Activated T-helper 1 cell treated with anti-CD3 and anti-CD28 coated beads, Interleukin-2, amount 50 U/mL, for 16 hours (primary cell): Measurements from ENCODE around the gene TSSC4.
"Not testable (repeated sequence)": the region's sequence is repeated elsewhere in the genome, so short reads cannot be mapped to it uniquely, and the experiment has no call there.

Experiments used
- DNase-seq, 2 donors: peaks; one replicate each; pipeline ENCODE4 v3.0.0-alpha.2; 2020; ENCODE audit warnings: low read depth in 1 of 2, low spot score in 1 of 2

The TSSC4 gene

GRCh38 chr11:2400069-2400761, at the start of gene TSSC4:
Gene TSSC4 (plus strand): TSS chr11:2400750. CDS start chr11:2402634, 1,884 bp downstream.
- peak; percentile 97 to 99 for DNase-seq

DNA sequence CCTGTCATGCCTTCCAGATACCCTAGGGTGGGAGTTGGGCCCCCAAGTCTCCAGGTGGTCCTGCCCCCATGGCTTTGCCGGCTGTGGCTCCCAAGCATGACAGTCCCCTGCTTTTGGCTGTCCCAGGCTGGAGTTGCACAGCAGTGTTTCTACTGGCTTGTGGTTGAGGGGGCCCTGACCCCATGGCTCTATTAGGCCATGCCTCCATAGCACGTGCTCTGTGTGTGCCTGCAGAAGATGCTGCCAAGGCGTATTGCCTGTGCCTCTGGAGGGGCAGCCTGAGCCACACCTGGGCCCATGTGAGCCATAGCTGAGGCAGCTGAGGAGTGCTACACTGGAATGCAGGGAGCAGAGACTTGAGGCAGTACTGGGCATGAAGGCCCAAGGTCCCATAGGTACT, 48.8 kb upstream of the TSSC4 start:
- DNase-seq: no peak

GRCh38 chr11:2352420-2352819, 48.1 kb upstream of the TSSC4 start:
- DNase-seq: no peak

- no peak for DNase-seq
These were observed 45.4 kb upstream of the TSSC4 start for GRCh38 chr11:2355000-2355644.

DNA sequence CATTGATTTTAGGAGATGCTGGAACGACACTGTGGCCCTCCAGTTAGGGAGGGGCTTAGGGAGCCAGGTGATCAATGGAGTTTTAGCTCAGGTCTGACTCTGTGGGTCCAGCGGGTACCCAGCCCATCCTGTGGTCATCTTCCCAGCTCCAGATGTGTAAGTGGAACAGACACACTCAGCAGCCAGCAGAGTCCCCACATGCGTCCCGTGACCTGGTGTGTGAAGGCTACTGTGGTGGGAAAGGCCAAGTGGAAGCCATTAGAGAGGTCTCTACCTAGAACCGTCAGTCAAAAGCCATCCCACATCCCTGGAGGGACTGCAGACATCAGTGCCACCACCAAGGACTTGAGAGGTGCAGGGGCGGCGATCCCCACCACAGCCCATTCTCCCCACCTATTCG, 43.3 kb upstream of the TSSC4 start:
- no peak for DNase-seq

GRCh38 chr11:2357651-2358050, 42.9 kb upstream of the TSSC4 start:
- not testable (repeated sequence) for DNase-seq

DNA sequence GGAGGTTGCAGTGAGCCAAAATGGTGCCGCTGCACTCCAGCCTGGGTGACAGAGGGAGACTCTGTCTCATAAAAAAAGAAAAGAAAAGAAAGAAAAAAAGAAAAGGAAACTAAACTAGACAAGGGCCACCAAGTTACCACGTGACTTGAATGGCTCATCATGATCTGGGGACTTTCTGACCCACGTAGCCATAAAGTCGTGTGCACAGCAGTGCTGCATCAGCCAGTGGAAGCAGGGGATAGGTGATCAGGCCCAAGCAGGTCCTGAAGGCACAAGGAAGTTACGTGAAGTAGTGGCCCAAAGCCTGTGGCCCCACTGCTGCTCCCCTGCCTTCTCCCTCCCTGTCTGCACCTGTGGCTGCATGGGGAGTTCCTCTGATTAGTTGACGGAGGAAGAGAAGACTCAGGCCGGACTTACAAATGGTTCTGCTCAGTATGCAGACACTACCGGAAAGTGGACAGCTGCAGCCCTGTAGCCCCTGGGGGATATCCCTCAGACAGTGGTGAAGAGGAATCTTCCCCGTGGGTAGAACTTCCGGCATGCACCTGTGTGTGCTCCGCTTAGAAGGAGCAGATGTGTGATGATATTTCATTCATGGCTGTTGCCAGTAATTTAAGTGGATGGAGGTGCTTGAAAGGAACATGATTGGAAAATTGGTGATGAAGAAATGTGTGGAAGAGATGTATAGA, 41.7 kb upstream of the TSSC4 start:
- DNase-seq: no peak

DNA sequence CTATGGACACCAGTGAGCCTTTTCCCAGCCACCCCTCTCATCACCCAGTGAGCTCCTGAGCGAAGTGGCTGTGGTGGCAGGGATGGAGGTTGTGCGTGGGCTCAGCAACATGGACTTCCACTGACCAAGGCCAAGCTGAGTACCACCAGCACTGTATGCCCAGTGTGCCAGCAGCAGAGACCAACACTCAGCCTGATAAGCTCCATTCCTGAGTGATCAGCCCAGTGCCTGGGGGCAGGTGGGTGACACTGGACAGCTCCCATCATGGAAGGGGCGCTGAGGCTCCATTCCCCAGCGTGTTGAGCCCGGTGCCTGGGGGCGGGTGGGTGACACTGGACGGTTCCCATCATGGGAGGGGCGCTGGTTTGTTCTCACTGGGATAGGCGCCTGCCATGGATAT, 41.0 kb upstream of the TSSC4 start:
- no peak for DNase-seq

GRCh38 chr11:2360081-2360642, 40.4 kb upstream of the TSSC4 start:
- DNase-seq: no peak

DNA sequence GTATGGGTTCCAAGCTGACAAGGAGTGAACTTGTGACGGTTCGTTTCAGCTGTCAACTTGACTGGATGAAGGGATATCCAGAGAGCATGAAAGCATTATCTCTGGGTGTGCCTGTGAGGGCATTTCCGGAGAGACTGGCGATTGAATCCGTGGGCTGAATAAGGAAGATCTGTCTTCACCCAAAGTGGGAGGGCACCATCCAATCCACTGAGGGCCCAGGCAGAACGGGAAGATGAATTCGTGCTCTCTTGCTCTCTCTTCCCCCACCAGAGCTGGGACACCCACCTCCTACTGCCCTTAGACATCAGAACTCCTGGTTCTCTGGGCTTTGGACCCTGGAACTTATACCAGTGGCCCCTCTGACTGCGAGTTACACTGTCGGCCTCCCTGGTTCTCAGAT, 39.0 kb upstream of the TSSC4 start:
- no peak for DNase-seq

DNA sequence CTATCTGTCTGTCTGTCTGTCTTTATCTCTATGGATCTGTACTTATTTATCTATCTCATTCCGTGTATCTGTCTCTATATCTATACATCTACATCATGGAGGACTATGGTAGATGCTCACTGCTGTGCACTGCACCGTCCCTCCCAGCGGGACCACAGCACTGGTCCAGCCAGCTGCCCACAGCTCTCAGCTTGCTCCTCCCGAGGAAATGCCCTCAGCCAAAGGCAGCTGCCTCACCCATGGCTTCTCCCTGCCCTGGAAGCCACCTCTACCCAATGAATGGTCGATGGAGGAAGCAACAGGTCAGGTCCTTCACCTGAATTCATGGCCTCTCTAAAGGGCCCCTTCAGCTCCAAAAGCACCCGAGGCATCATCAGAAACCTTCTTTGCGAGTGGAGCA, 38.1 kb upstream of the TSSC4 start:
- no peak for DNase-seq

- DNase-seq: no peak
These were observed 37.4 kb upstream of the TSSC4 start for GRCh38 chr11:2363130-2363529.

DNA sequence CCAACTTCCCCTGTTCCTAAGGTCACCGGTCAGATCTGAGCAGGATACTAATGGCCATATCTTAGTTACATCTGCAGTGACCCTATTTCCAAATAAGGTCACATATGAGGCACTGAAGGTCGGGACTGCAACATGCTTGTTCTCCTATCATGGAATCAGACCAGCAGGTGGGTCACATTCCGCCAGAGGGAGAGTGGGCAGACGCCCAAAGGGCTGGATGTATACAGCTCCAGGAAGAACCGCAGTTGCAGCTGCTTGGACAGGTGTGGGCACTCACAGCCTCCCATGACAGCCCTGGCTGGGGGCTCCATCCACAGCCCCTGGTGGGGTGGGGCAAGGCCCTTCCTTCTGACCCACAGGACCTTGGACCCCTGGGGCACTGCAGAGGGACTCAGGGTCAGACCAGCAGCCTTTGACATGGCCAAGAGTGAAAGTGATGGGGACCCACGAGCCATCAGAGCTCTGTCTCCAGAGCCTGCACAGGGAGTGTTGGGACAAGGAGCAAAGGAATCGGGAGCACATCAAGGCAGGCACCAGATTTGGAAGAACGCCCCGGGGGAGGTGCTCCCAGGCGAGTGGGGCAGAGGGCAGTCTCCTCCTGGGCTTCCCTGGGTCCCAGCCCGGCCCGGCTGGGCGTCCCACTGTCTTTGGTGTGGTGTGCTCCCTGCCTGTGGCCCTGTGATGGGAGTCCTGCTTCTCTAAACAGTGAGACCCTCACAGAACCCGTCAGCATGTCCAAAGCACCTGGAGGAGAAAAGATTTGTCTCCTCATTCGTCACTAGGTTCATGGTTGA, 36.8 kb upstream of the TSSC4 start:
- DNase-seq: no peak

DNA sequence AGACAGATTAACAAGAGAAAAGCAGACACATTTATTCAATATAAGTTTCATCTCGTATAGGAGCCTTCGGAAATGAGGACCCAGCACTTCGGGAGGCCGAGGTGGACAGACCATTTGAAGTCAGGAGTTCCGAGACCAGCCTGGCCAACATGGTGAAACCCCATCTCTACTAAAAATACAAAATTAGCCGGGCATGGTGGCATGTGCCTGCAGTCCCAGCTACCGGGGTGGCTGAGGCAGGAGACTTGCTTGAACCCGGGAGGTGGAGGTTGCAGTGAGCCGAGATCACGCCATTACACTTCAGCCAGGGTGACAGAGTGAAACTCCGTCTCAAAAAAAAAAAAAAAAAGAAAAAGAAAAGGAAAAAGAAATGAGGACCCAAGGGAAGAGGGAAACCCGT, 36.2 kb upstream of the TSSC4 start:
- not testable (repeated sequence) for DNase-seq

GRCh38 chr11:2365571-2366210, 34.9 kb upstream of the TSSC4 start:
- no peak for DNase-seq

DNA sequence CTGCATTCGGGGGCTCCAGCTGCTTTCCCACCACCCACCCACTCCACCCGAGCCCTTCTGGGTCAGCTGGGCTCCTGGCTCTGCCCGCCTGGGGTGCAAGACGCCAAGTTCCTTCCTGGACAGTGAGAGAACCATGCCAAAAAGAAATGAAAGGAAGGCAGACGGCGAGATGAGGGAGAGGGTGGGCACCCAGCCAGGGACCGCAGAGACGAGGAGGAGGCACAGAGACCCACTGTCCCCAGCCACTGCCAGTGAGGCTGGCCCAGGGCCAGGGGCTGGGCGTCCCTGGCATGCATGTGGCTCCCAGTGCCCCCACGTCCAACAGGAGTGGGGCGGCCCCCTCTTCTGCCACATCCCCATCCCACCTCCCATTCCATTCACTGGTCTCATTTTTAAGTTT, 34.3 kb upstream of the TSSC4 start:
- DNase-seq: no peak

GRCh38 chr11:2366733-2367132, 33.8 kb upstream of the TSSC4 start:
- DNase-seq: no peak

- no peak for DNase-seq
These were observed 33.0 kb upstream of the TSSC4 start for GRCh38 chr11:2367266-2368160.

- no peak for DNase-seq
These were observed 32.2 kb upstream of the TSSC4 start for GRCh38 chr11:2368178-2368850.
